Suprapubic skin (tissue), 4 donors: ENCODE data around the gene ATM. TPM values are rescaled to one million over a fixed set of nuclear protein-coding genes. Genes with fewer than 3 reads are reported as not detected.

Experiments
- DNase-seq, 2 donors: peaks; one replicate each; pipeline ENCODE4 v3.0.0-alpha.2; 2019; ENCODE audit warnings: low spot score in 2 of 2
- H3K27ac ChIP-seq: fragments of 200-600 bp; sonication (generic); one replicate; pipeline ENCODE4 v1.5.1; 2019
- H3K27me3 ChIP-seq: fragments of 200-600 bp; sonication (generic); one replicate; pipeline ENCODE4 v1.5.1; 2019
- H3K36me3 ChIP-seq: fragments of 200-600 bp; sonication (generic); one replicate; pipeline ENCODE4 v1.5.1; 2019
- H3K4me1 ChIP-seq: fragments of 200-600 bp; sonication (generic); one replicate; pipeline ENCODE4 v1.5.1; 2019
- H3K4me3 ChIP-seq: fragments of 200-600 bp; sonication (generic); one replicate; pipeline ENCODE4 v1.5.1; 2019; ENCODE audit warnings: mild to moderate bottlenecking
- H3K9me3 ChIP-seq: fragments of 200-600 bp; sonication (generic); one replicate; pipeline ENCODE4 v1.5.1; 2019
- CTCF ChIP-seq, 2 donors: fragments of 200-600 bp in 1 of 2; fragments of 450-650 bp in 1 of 2; sonication (generic) in 1 of 2; IDR thresholded peaks; one replicate each; pipeline ENCODE4 v1.5.1; 2016 to 2019; ENCODE audit warnings: antibody characterized with exemption in 2 of 2, mild to moderate bottlenecking in 1 of 2, moderate library complexity in 1 of 2
- EP300 ChIP-seq: sonication (generic); formaldehyde crosslinking; IDR thresholded peaks from one replicate; pipeline ENCODE4 v1.6.1; 2017; ENCODE audit warnings: antibody characterized with exemption
- POLR2A ChIP-seq, 2 donors: fragments of 450-650 bp; IDR thresholded peaks; one replicate each; pipeline ENCODE4 v1.6.1; 2017; ENCODE audit warnings: antibody characterized with exemption in 2 of 2, mild to moderate bottlenecking in 2 of 2, moderate library complexity in 2 of 2
- POLR2AphosphoS5 ChIP-seq, 3 donors: sonication (generic); formaldehyde crosslinking; IDR thresholded peaks; one replicate each; pipeline ENCODE4 v1.6.1; 2017; ENCODE audit warnings: antibody characterized with exemption in 3 of 3
- WGBS: methylation state at CpG from one replicate; pipeline ENCODE4 v1.1.5; 2018; 5-methylcytosine and 5-hydroxymethylcytosine counted together
- total RNA-seq, 4 donors: library from RNA; depleted of rRNA; stranded (reverse); fragments of >200 nt; gene quantifications; one replicate each; pipeline ENCODE4 v1.1.0, GENCODE V29; 2016

Gene ATM
- total RNA-seq, 4 donors from 2014 or later: 17.5 to 76.4 (median 34.2) TPM

GRCh38 chr11:108313444-108313843 lies 90.6 kb downstream of the ATM start:
- H3K27ac ChIP-seq: no peak overlapping the region
- no peaks in the 10 kb centered on the region for H3K27me3 ChIP-seq
- TF ChIP-seq POLR2A (IDR thresholded peaks at IDR 0.05) (no peak), POLR2AphosphoS5 (IDR thresholded peaks at IDR 0.05) (no peak), EP300 (no peak)
- peaks cover 49% of the 10 kb centered on the region for H3K36me3 ChIP-seq
- 67% methylated on average over 2 of the region's 2 CpGs for WGBS
- no peaks in the 10 kb centered on the region for H3K4me1 ChIP-seq
- no peak overlapping the region for H3K4me3 ChIP-seq
- no peak for DNase-seq
- no peaks in the 10 kb centered on the region for H3K9me3 ChIP-seq

- no peaks in the 10 kb centered on the region for H3K27me3 ChIP-seq
- peaks cover 4% of the 10 kb centered on the region for H3K4me1 ChIP-seq
- no peak overlapping the region for H3K4me3 ChIP-seq
- DNase-seq: no peak
- H3K9me3 ChIP-seq: no peaks in the 10 kb centered on the region
- WGBS: 94% methylated on average over 3 of the region's 3 CpGs
- H3K27ac ChIP-seq: no peak overlapping the region
- peaks cover 54% of the 10 kb centered on the region for H3K36me3 ChIP-seq
- TF ChIP-seq POLR2AphosphoS5 (IDR thresholded peaks at IDR 0.05): no peak
- TF ChIP-seq POLR2A (IDR thresholded peaks at IDR 0.05): no peak
- no peak for TF ChIP-seq CTCF (IDR thresholded peaks at IDR 0.05)
- no peak for TF ChIP-seq EP300
Observed at GRCh38 chr11:108316061-108316460, 93.2 kb downstream of the ATM start.

GRCh38 chr11:108319541-108320145 lies 96.8 kb downstream of the ATM start:
- H3K27me3 ChIP-seq: no peaks in the 10 kb centered on the region
- DNase-seq: no peak
- TF ChIP-seq EP300: no peak
- TF ChIP-seq CTCF (IDR thresholded peaks at IDR 0.05): no peak
- TF ChIP-seq POLR2AphosphoS5 (IDR thresholded peaks at IDR 0.05): no peak
- TF ChIP-seq POLR2A (IDR thresholded peaks at IDR 0.05): no peak
- no peak overlapping the region for H3K27ac ChIP-seq
- peaks cover 49% of the 10 kb centered on the region for H3K36me3 ChIP-seq
- H3K9me3 ChIP-seq: no peaks in the 10 kb centered on the region
- H3K4me3 ChIP-seq: no peak overlapping the region
- H3K4me1 ChIP-seq: peaks cover 4% of the 10 kb centered on the region

- no peak for DNase-seq
- Histone ChIP-seq H3K4me3 (no peak overlapping the region), H3K27me3 (no peaks in the 10 kb centered on the region), H3K36me3 (peaks cover 61% of the 10 kb centered on the region), H3K4me1 (peaks cover 4% of the 10 kb centered on the region), H3K9me3 (no peaks in the 10 kb centered on the region), H3K27ac (no peak overlapping the region)
- TF ChIP-seq CTCF (IDR thresholded peaks at IDR 0.05): no peak
- WGBS: 83% methylated on average over 3 of the region's 3 CpGs
Observed at GRCh38 chr11:108322666-108323065, 99.8 kb downstream of the ATM start.

GRCh38 chr11:108324587-108324986 lies 101.7 kb downstream of the ATM start:
- no peak for DNase-seq
- TF ChIP-seq CTCF (IDR thresholded peaks at IDR 0.05) (no peak), EP300 (no peak), POLR2A (IDR thresholded peaks at IDR 0.05) (no peak), POLR2AphosphoS5 (IDR thresholded peaks at IDR 0.05) (no peak)
- Histone ChIP-seq H3K9me3 (no peaks in the 10 kb centered on the region), H3K36me3 (peaks cover 66% of the 10 kb centered on the region), H3K4me1 (no peaks in the 10 kb centered on the region), H3K27ac (no peak overlapping the region), H3K4me3 (no peak overlapping the region), H3K27me3 (no peaks in the 10 kb centered on the region)

- Histone ChIP-seq H3K4me1 (no peaks in the 10 kb centered on the region), H3K4me3 (no peak overlapping the region), H3K27ac (no peak overlapping the region), H3K27me3 (no peaks in the 10 kb centered on the region), H3K9me3 (no peaks in the 10 kb centered on the region), H3K36me3 (peaks cover 48% of the 10 kb centered on the region)
- no peak for TF ChIP-seq CTCF (IDR thresholded peaks at IDR 0.05)
- no peak for TF ChIP-seq POLR2A (IDR thresholded peaks at IDR 0.05)
- TF ChIP-seq EP300: no peak
- TF ChIP-seq POLR2AphosphoS5 (IDR thresholded peaks at IDR 0.05): no peak
- no peak for DNase-seq
- 97% methylated on average over 2 of the region's 2 CpGs for WGBS
Observed at GRCh38 chr11:108333403-108333899, 110.6 kb downstream of the ATM start.
